ENCODE measurements around the gene XXYLT1.
"Not testable (repeated sequence)": the region's sequence is repeated elsewhere in the genome, so short reads cannot be mapped to it uniquely, and the experiment has no call there.

DNA sequence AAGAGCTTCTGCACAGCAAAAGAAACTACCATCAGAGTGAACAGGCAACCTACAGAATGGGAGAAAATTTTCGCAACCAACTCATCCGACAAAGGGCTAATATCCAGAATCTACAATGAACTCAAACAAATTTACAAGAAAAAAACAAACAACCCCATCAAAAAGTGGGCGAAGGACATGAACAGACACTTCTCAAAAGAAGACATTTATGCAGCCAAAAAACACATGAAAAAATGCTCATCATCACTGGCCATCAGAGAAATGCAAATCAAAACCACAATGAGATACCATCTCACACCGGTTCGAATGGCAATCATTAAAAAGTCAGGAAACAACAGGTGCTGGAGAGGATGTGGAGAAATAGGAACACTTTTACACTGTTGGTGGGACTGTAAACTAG, 52.6 kb downstream of the XXYLT1 start:
- TF ChIP-seq, protein P1, sequence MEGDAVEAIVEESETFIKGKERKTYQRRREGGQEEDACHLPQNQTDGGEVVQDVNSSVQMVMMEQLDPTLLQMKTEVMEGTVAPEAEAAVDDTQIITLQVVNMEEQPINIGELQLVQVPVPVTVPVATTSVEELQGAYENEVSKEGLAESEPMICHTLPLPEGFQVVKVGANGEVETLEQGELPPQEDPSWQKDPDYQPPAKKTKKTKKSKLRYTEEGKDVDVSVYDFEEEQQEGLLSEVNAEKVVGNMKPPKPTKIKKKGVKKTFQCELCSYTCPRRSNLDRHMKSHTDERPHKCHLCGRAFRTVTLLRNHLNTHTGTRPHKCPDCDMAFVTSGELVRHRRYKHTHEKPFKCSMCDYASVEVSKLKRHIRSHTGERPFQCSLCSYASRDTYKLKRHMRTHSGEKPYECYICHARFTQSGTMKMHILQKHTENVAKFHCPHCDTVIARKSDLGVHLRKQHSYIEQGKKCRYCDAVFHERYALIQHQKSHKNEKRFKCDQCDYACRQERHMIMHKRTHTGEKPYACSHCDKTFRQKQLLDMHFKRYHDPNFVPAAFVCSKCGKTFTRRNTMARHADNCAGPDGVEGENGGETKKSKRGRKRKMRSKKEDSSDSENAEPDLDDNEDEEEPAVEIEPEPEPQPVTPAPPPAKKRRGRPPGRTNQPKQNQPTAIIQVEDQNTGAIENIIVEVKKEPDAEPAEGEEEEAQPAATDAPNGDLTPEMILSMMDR (IDR thresholded peaks at IDR 0.05): not testable (repeated sequence)
- not testable (repeated sequence) for TF ChIP-seq POLR2A, EP300 (IDR thresholded peaks at IDR 0.05)

Measured in tibial nerve (tissue), 4 donors.